Measurements from ENCODE around the gene FIBP.

The FIBP gene

DNA sequence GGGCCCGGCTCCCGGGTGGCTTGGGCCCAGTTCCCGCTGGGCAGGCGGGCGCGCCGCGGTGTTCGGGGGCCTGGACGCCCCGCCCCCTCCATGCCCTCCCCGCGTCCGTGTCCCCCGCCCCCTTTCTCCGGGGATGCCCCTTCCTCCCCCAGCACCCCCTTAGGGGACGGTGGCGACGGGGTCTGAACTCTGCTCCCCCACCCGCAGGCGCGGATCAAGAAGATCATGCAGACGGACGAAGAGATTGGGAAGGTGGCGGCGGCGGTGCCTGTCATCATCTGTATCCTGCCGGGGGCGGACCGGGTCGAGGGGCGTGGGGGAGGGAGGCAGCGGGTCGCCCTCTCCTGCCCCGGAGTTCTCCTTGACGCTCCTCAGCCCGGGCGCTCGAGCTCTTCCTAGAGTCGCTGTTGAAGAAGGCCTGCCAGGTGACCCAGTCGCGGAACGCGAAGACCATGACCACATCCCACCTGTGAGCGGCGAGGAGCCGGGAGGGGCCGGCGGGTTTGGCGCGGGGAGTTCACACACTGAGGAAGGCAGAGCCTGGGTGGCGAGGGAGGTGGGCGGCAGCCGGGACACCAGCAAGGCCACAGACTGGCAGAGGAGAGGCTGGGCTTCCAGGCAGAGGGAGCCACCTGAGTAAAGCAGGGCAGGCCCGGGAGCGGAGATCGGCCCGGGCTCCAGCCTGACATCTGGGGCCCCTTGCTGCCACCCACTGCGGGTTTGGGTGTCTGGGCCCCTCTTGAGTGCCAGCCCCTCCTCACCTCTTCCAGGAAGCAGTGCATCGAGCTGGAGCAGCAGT, 31.5 kb upstream of the FIBP start:
- TF ChIP-seq, protein P1, sequence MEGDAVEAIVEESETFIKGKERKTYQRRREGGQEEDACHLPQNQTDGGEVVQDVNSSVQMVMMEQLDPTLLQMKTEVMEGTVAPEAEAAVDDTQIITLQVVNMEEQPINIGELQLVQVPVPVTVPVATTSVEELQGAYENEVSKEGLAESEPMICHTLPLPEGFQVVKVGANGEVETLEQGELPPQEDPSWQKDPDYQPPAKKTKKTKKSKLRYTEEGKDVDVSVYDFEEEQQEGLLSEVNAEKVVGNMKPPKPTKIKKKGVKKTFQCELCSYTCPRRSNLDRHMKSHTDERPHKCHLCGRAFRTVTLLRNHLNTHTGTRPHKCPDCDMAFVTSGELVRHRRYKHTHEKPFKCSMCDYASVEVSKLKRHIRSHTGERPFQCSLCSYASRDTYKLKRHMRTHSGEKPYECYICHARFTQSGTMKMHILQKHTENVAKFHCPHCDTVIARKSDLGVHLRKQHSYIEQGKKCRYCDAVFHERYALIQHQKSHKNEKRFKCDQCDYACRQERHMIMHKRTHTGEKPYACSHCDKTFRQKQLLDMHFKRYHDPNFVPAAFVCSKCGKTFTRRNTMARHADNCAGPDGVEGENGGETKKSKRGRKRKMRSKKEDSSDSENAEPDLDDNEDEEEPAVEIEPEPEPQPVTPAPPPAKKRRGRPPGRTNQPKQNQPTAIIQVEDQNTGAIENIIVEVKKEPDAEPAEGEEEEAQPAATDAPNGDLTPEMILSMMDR (conservative IDR thresholded peaks at IDR 0.05; ENCODE audit: control insufficient read depth, insufficient read depth, low read depth, low read length) = no peak
- DNase-seq (ENCODE audit: low read depth) = no peak
- peak overlapping the region; percentile 74 for H3K4me3 ChIP-seq (ENCODE audit: control insufficient read depth, low read depth, low read length)

DNA sequence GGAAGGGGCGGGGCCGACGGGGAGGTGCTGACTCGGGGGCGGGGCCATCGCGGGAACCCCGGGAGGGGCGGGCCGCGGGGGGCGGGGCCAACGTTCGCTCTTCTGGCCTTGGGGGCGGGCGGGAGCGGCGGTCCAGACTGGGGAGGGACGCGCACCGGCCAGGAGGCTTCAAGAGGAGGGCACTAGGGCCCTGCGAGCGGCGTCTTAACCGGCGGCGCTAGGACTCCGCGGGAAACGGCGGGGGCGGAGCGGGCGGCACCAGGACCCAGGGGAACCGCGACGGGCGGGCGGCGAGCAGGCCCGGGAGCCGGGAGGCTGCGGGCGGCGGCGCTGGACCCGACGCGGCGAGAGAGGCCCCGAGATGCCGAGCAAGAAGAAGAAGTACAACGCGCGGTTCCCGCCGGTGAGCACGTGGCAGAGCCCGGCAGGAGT, 30.9 kb upstream of the FIBP start, which contains the start of gene DRAP1:
Gene DRAP1 (plus strand): TSS at position 286 of the 432 bp plus-strand sequence. CDS start 76 bp downstream, at position 362.
- TF ChIP-seq, protein P1 (conservative IDR thresholded peaks at IDR 0.05; ENCODE audit: control insufficient read depth, insufficient read depth, low read depth, low read length) = no peak
- peak within 1 kb of the TSS; percentile 85 for H3K4me3 ChIP-seq (ENCODE audit: control insufficient read depth, low read depth, low read length)
- peak; percentile 96 for DNase-seq (ENCODE audit: low read depth)

DNA sequence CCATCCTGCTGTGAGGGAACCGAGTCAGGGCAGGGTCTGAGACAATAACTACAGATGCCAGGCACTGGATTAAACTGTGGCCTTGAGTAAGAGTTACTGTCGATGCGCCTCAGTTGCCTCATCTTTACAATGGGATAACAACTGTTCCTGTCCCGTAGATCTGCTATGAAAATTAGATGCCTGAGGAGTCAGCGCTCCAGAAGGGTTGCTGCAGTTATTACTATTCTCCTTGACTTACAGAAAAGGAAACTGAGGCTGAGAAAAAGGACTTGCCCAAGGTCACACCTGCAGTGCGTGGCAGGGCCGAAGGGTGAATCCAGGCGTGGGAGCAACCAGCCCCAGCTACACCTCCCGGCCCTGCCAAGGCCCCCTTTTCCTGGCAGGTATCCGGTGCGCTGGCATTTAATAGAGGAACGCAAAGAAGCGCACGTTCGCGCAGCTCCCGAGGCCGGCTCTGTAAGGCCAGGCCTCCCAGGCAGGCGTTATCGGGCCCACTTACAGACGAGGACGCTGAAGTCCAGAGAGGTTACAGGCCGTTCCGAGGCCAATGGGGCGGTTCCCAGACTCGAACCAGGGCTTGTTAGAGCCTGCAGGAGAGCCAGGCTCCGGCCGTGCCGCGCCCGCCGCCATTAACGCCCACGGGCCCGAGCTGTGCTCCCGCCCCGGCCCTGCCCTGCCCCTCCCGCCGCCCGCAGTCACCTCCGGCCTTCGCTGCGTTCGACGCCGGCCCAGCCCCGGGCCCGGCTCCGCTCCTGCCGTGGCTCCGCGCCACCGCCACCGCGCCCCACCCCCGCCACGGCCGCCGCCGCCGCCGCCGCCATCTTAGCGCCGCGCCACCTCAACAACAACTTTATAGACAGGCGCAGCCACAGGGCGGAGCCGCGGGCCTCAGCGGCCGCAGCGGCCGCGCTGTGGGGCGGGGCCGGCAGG, 30.2 kb upstream of the FIBP start, which contains the start of gene C11orf68:
Gene C11orf68 (minus strand): TSS at position 852 of the 930 bp plus-strand sequence. CDS start 31 bp downstream, at position 821.
- TF ChIP-seq, protein P1 (conservative IDR thresholded peaks at IDR 0.05; ENCODE audit: control insufficient read depth, insufficient read depth, low read depth, low read length) = no peak
- H3K4me3 ChIP-seq (ENCODE audit: control insufficient read depth, low read depth, low read length) = peak within 1 kb of the TSS; percentile 85
- no peak for DNase-seq (ENCODE audit: low read depth)

DNA sequence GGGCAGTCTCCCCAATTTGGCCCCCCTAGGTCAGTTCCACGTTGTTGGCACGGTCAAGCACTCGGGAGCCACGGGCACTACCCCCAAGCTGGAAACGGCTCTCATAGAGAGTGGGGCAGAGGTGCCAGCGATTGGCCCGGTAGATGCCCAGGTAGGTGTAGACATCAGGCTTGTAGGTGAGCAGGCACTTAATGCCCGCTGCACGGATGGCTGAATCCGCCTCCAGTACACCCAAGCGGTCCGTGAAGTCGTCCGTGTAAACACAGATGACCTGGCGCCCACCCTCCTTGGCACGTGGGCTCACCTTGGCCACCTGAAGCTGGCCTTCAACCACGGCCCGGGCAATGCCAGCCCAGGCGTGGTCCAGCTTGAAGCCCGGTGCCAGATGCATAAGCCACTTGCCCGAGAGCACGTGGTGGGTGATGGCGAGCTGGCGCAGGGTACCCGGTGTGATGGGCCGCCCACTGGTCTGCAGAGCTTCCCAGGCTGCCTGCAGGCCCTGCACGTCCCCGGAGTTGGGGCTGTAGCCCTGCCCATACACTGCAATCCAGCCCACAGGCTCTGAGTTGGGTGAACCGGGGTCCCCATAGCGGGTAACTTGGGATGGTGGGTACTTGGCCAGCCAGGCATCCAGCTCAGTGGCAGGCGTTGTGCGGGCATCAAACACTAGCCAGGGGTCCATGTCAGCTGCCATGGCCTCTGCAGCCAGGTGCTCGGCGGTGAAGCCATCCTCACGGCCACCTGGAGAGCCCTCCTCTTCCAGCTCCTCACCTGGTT, 29.4 kb upstream of the FIBP start:
- DNase-seq (ENCODE audit: low read depth) = no peak
- H3K4me3 ChIP-seq (ENCODE audit: control insufficient read depth, low read depth, low read length) = peak overlapping the region; percentile 85
- TF ChIP-seq, protein P1 (conservative IDR thresholded peaks at IDR 0.05; ENCODE audit: control insufficient read depth, insufficient read depth, low read depth, low read length) = no peak

DNA sequence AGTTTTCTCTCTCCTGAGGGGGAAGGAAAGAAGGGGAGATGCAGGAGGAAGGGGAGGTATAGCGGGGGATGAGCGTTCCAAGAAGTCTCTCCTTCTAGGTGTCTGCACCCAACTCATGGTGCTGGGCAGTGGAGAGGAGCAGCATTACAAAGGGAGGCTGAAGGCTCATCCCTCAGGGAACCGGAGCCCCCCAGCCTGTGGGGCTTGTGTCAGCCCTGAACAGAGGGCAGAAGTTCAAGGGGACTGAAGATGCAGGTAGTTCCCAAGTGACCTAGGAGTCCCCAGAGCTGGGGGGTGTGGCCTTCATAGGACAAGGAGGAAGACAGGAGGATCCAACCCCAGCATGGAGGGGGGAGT, 28.8 kb upstream of the FIBP start:
- TF ChIP-seq, protein P1 (conservative IDR thresholded peaks at IDR 0.05; ENCODE audit: control insufficient read depth, insufficient read depth, low read depth, low read length) = no peak
- no peak for DNase-seq (ENCODE audit: low read depth)
- H3K4me3 ChIP-seq (ENCODE audit: control insufficient read depth, low read depth, low read length) = peak overlapping the region; percentile 85

DNA sequence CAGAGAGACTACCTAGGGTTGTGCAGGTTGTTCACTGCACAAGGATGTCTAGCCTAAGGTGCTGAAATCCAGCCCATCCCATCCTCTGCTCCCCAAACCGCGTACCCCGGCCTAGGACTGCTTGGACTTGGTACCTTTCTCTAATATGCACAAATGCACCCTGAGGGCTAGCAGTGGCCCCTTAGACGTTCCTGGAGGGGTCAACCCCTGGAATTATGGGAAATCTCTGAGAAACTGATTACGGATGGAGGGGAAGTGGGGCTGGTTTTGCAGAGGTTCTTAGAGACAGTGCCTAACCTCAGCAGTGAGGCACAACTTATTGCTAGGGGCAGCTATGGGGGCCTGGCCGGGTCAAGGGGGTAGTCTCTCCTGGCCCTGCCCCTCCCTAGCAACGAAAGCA, 28.1 kb upstream of the FIBP start:
- H3K4me3 ChIP-seq (ENCODE audit: control insufficient read depth, low read depth, low read length) = peak overlapping the region; percentile 85
- no peak for DNase-seq (ENCODE audit: low read depth)
- TF ChIP-seq, protein P1 (conservative IDR thresholded peaks at IDR 0.05; ENCODE audit: control insufficient read depth, insufficient read depth, low read depth, low read length) = no peak

Data from fibroblast of mammary gland (primary cell).